ENCODE results near the gene GNAO1.

Gene GNAO1

DNA sequence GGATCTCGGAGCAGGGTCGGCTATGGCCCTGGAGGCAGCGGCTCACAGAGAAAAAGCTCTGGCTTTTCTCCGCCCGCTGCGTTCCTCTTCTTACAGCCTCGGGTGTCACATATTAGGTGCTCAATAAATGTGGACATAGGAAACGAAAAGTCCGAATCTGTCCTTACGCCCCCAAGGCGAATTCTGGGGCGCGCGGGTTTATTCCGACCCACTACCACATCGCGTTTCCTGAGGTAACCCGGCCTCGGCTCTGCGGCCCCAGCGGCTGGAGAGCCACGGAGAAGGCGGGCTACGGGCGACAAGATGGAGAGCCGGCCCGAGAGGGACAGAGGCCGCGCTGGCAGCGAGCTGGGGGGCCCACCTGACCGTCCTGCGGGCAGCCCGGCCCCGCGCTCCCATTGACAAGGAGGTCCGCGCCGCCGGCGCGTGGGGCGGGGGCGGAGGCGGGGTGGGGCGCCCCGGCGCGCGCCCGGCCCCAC lies 573 bp upstream of the GNAO1 start:
- Histone ChIP-seq H3K4me3 (ENCODE audit: low read length) (no peak overlapping the region), H3K9me3 (ENCODE audit: control insufficient read depth, low read length) (no peaks in the 10 kb centered on the region), H3K9ac (ENCODE audit: low read length) (peak overlapping the region; percentile 54), H3K4me1 (ENCODE audit: control insufficient read depth, insufficient read depth, low read length) (no peaks in the 10 kb centered on the region), H3K27me3 (ENCODE audit: control insufficient read depth, insufficient read depth, low read length) (peaks cover 40% of the 10 kb centered on the region), H3K36me3 (ENCODE audit: control insufficient read depth, insufficient read depth, low read length) (no peaks in the 10 kb centered on the region)

DNA sequence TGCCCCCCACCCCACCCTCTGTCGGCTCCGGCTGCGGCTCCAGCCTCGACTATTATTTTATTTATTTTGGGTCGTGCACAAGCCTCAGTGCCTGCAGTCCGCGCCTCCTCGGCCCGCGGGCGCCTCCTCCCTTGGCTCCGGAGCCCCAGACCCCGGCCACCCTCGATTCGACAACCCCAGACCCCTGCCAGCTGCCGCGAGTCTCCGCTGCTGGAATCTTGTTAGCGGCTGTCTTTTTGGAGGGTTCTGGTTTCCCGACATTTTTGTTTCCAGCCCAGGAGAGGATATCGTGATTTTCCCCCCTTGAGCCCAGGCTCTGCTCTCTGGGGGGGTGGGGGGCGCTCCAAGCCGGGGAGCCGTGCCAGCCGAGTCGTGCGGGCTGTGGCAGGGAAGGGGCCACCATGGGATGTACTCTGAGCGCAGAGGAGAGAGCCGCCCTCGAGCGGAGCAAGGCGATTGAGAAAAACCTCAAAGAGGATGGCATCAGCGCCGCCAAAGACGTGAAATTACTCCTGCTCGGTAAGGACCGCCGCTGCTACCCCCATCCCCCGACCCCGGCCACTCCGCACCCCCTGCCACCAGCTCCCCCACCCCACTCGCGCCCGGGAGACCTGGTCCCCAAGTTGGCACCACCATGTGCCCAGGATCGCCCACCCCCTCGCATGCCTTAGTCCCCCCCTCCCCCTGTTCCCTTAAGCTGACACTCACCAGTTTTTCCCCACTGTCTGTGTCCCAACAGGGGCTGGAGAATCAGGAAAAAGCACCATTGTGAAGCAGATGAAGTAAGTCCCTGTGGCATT lies 746 bp downstream of the GNAO1 start:
- no peaks in the 10 kb centered on the region for H3K4me1 ChIP-seq (ENCODE audit: control insufficient read depth, insufficient read depth, low read length)
- peaks cover 40% of the 10 kb centered on the region for H3K27me3 ChIP-seq (ENCODE audit: control insufficient read depth, insufficient read depth, low read length)
- no peaks in the 10 kb centered on the region for H3K36me3 ChIP-seq (ENCODE audit: control insufficient read depth, insufficient read depth, low read length)
- no peak overlapping the region for H3K9ac ChIP-seq (ENCODE audit: low read length)
- no peak overlapping the region for H3K4me3 ChIP-seq (ENCODE audit: low read length)
- H3K9me3 ChIP-seq (ENCODE audit: control insufficient read depth, low read length) = no peaks in the 10 kb centered on the region

- Histone ChIP-seq H3K27me3 (ENCODE audit: control insufficient read depth, insufficient read depth, low read length) (peaks cover 40% of the 10 kb centered on the region), H3K4me1 (ENCODE audit: control insufficient read depth, insufficient read depth, low read length) (no peaks in the 10 kb centered on the region), H3K4me3 (ENCODE audit: low read length) (no peak overlapping the region), H3K9ac (ENCODE audit: low read length) (no peak overlapping the region), H3K36me3 (ENCODE audit: control insufficient read depth, insufficient read depth, low read length) (no peaks in the 10 kb centered on the region), H3K9me3 (ENCODE audit: control insufficient read depth, low read length) (no peaks in the 10 kb centered on the region)
These were observed 1.3 kb downstream of the GNAO1 start for GRCh38 chr16:56192635-56192945.

- no peak overlapping the region for H3K4me3 ChIP-seq (ENCODE audit: low read length)
- H3K27me3 ChIP-seq (ENCODE audit: control insufficient read depth, insufficient read depth, low read length) = peaks cover 40% of the 10 kb centered on the region
- H3K36me3 ChIP-seq (ENCODE audit: control insufficient read depth, insufficient read depth, low read length) = no peaks in the 10 kb centered on the region
- H3K4me1 ChIP-seq (ENCODE audit: control insufficient read depth, insufficient read depth, low read length) = no peaks in the 10 kb centered on the region
- H3K9me3 ChIP-seq (ENCODE audit: control insufficient read depth, low read length) = no peaks in the 10 kb centered on the region
- no peak overlapping the region for H3K9ac ChIP-seq (ENCODE audit: low read length)
These were observed 2.0 kb downstream of the GNAO1 start for GRCh38 chr16:56192986-56193945.

DNA sequence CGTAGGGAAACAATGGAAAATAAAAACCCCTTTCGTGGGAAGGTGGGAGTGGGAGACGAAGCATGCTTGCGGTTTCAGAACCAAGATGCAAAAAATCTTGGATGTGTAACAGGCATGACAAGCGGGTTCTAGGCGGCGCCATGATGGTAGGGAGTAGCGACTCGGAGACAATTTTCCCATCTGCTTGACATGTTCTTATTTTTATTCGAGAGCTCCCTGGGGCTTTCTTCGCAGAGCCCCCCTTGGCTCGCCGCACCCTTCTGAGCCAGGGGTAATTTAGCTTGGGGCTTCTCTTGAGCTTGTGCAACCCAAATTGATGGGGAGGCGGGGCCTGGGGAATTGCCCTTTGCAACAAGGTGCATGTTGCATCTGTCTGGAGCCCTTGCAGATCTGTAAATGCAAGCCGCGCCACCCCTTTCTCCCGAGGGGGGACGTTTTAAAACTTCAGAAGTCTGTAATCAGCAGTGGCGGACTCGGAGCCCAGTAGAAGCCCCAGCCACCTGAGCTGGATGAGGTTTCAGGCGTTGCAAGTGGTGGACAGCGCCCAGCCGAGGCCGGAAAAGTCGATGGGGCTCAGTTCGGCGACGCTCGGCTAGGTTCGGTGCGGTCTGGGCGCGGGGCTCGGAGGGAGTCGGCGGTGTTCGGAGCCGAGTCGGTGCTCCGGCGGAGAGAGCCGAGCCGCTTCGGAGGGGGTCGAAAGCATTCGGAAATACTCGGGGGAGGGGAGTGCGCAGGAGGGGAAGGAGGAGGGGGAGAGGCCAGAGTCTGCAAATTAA lies 2.9 kb downstream of the GNAO1 start:
- no peak overlapping the region for H3K4me3 ChIP-seq (ENCODE audit: low read length)
- H3K27me3 ChIP-seq (ENCODE audit: control insufficient read depth, insufficient read depth, low read length) = peaks cover 40% of the 10 kb centered on the region
- H3K4me1 ChIP-seq (ENCODE audit: control insufficient read depth, insufficient read depth, low read length) = no peaks in the 10 kb centered on the region
- H3K9me3 ChIP-seq (ENCODE audit: control insufficient read depth, low read length) = no peaks in the 10 kb centered on the region
- no peaks in the 10 kb centered on the region for H3K36me3 ChIP-seq (ENCODE audit: control insufficient read depth, insufficient read depth, low read length)
- H3K9ac ChIP-seq (ENCODE audit: low read length) = no peak overlapping the region

DNA sequence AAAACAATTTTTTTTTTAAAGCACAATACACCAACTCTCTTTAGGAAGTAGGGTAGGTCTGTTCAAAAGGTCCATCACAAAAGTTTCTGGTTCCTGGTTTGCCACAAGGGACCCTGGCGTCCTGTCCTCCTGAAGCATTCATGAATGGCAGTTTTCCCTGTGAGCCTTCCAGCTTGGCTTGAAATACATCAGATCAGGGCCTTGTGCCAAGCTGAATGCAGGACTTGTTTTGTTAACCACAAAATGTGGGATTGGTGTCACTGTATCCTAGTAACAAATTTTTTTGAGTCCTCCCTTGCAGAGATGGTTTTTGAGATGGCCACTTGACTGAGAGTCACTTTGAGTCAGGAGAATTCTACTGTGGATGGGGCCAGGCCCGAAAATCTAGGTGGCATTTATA lies 3.9 kb downstream of the GNAO1 start:
- H3K27me3 ChIP-seq (ENCODE audit: control insufficient read depth, insufficient read depth, low read length) = peaks cover 39% of the 10 kb centered on the region
- H3K36me3 ChIP-seq (ENCODE audit: control insufficient read depth, insufficient read depth, low read length) = no peaks in the 10 kb centered on the region
- no peaks in the 10 kb centered on the region for H3K4me1 ChIP-seq (ENCODE audit: control insufficient read depth, insufficient read depth, low read length)
- no peak overlapping the region for H3K4me3 ChIP-seq (ENCODE audit: low read length)
- H3K9me3 ChIP-seq (ENCODE audit: control insufficient read depth, low read length) = no peaks in the 10 kb centered on the region
- no peak overlapping the region for H3K9ac ChIP-seq (ENCODE audit: low read length)

GRCh38 chr16:56196381-56196780 lies 5.1 kb downstream of the GNAO1 start:
- Histone ChIP-seq H3K27me3 (ENCODE audit: control insufficient read depth, insufficient read depth, low read length) (peaks cover 32% of the 10 kb centered on the region), H3K4me1 (ENCODE audit: control insufficient read depth, insufficient read depth, low read length) (no peaks in the 10 kb centered on the region), H3K36me3 (ENCODE audit: control insufficient read depth, insufficient read depth, low read length) (no peaks in the 10 kb centered on the region), H3K9me3 (ENCODE audit: control insufficient read depth, low read length) (no peaks in the 10 kb centered on the region), H3K9ac (ENCODE audit: low read length) (no peak overlapping the region), H3K4me3 (ENCODE audit: low read length) (no peak overlapping the region)

GRCh38 chr16:56197192-56197992 lies 6.1 kb downstream of the GNAO1 start:
- no peaks in the 10 kb centered on the region for H3K9me3 ChIP-seq (ENCODE audit: control insufficient read depth, low read length)
- H3K36me3 ChIP-seq (ENCODE audit: control insufficient read depth, insufficient read depth, low read length) = no peaks in the 10 kb centered on the region
- no peak overlapping the region for H3K4me3 ChIP-seq (ENCODE audit: low read length)
- H3K4me1 ChIP-seq (ENCODE audit: control insufficient read depth, insufficient read depth, low read length) = no peaks in the 10 kb centered on the region
- peaks cover 25% of the 10 kb centered on the region for H3K27me3 ChIP-seq (ENCODE audit: control insufficient read depth, insufficient read depth, low read length)
- H3K9ac ChIP-seq (ENCODE audit: low read length) = no peak overlapping the region

- Histone ChIP-seq H3K4me3 (ENCODE audit: low read length) (no peak overlapping the region), H3K9ac (ENCODE audit: low read length) (no peak overlapping the region), H3K9me3 (ENCODE audit: control insufficient read depth, low read length) (no peaks in the 10 kb centered on the region), H3K4me1 (ENCODE audit: control insufficient read depth, insufficient read depth, low read length) (no peaks in the 10 kb centered on the region), H3K27me3 (ENCODE audit: control insufficient read depth, insufficient read depth, low read length) (peaks cover 18% of the 10 kb centered on the region), H3K36me3 (ENCODE audit: control insufficient read depth, insufficient read depth, low read length) (no peaks in the 10 kb centered on the region)
These were observed 6.9 kb downstream of the GNAO1 start for GRCh38 chr16:56198006-56198754.

GRCh38 chr16:56198755-56199114 lies 7.4 kb downstream of the GNAO1 start:
- no peaks in the 10 kb centered on the region for H3K4me1 ChIP-seq (ENCODE audit: control insufficient read depth, insufficient read depth, low read length)
- H3K9ac ChIP-seq (ENCODE audit: low read length) = no peak overlapping the region
- no peak overlapping the region for H3K4me3 ChIP-seq (ENCODE audit: low read length)
- peaks cover 12% of the 10 kb centered on the region for H3K27me3 ChIP-seq (ENCODE audit: control insufficient read depth, insufficient read depth, low read length)
- no peaks in the 10 kb centered on the region for H3K36me3 ChIP-seq (ENCODE audit: control insufficient read depth, insufficient read depth, low read length)
- H3K9me3 ChIP-seq (ENCODE audit: control insufficient read depth, low read length) = no peaks in the 10 kb centered on the region

DNA sequence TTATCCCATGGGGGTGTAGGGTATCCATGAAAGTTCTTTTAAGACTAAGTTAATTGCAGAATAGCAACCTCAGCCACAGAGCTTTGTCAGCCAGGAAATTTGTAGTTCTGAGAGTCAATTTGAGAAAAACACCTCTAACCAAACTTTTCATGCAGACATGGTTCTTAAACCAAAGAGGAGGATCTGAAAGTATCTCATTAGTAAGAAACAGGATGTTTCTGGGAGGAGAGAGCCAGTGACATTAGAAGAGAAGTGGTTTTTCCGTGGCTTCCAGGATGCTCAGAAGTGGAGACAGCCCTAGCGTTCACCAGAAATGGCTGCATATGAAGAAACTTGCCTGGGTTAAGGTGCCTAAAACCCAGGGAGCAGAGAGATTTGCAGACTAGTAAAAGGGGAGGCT lies 7.9 kb downstream of the GNAO1 start:
- no peaks in the 10 kb centered on the region for H3K4me1 ChIP-seq (ENCODE audit: control insufficient read depth, insufficient read depth, low read length)
- H3K27me3 ChIP-seq (ENCODE audit: control insufficient read depth, insufficient read depth, low read length) = peaks cover 8% of the 10 kb centered on the region
- no peak overlapping the region for H3K9ac ChIP-seq (ENCODE audit: low read length)
- H3K4me3 ChIP-seq (ENCODE audit: low read length) = no peak overlapping the region
- H3K36me3 ChIP-seq (ENCODE audit: control insufficient read depth, insufficient read depth, low read length) = no peaks in the 10 kb centered on the region
- no peaks in the 10 kb centered on the region for H3K9me3 ChIP-seq (ENCODE audit: control insufficient read depth, low read length)
